GM23248 (cell line): ENCODE results near the gene CDC42EP3. TPM values are rescaled to one million over a fixed set of nuclear protein-coding genes. Genes with fewer than 3 reads are reported as not detected.

ENCODE experiments used
- DNase-seq: peaks from one replicate; pipeline ENCODE4 v3.0.0-alpha.2; 2015
- H2AFZ ChIP-seq: fragments of 200-600 bp; sonication (generic); 2 replicates; pipeline ENCODE4 v1.6.1; 2016; ENCODE audit warnings: antibody characterized with exemption
- H3F3A ChIP-seq: fragments of 200-600 bp; sonication (generic); 2 replicates; pipeline ENCODE4 v1.6.1; 2016; ENCODE audit warnings: mild to moderate bottlenecking, antibody characterized with exemption, mixed run types; ENCODE audit not compliant: insufficient read depth
- H3K27ac ChIP-seq: fragments of 200-600 bp; sonication (generic); 2 replicates; pipeline ENCODE4 v1.5.1; 2016; ENCODE audit warnings: mild to moderate bottlenecking
- H3K27me3 ChIP-seq: fragments of 200-600 bp; sonication (generic); replicated peaks from 2 replicates; pipeline ENCODE4 v1.6.1; 2016; ENCODE audit warnings: mild to moderate bottlenecking; ENCODE audit not compliant: insufficient read depth
- H3K36me3 ChIP-seq: fragments of 200-600 bp; sonication (generic); 2 replicates; pipeline ENCODE4 v1.6.1; 2016; ENCODE audit warnings: low read depth, mild to moderate bottlenecking
- H3K4me1 ChIP-seq: fragments of 200-600 bp; sonication (generic); 2 replicates; pipeline ENCODE4 v1.6.1; 2016; ENCODE audit warnings: mild to moderate bottlenecking; ENCODE audit not compliant: insufficient read depth
- H3K4me2 ChIP-seq: fragments of 200-600 bp; sonication (generic); one replicate; pipeline ENCODE4 v1.6.1; 2016; ENCODE audit warnings: mild to moderate bottlenecking; ENCODE audit not compliant: unreplicated experiment
- H3K4me3 ChIP-seq: fragments of 200-600 bp; sonication (generic); 2 replicates; pipeline ENCODE4 v1.5.1; 2016; ENCODE audit warnings: mild to moderate bottlenecking
- H3K79me2 ChIP-seq: fragments of 200-600 bp; sonication (generic); 2 replicates; pipeline ENCODE4 v1.6.1; 2016; ENCODE audit warnings: mild to moderate bottlenecking; ENCODE audit not compliant: insufficient read depth
- H3K9ac ChIP-seq: fragments of 200-600 bp; sonication (generic); 2 replicates; pipeline ENCODE4 v1.6.1; 2016; ENCODE audit warnings: mild to moderate bottlenecking
- H3K9me2 ChIP-seq: fragments of 200-600 bp; sonication (generic); 2 replicates; pipeline ENCODE4 v1.6.1; 2016; ENCODE audit warnings: mixed run types, mild to moderate bottlenecking, moderate library complexity; ENCODE audit not compliant: insufficient read depth
- H3K9me3 ChIP-seq: fragments of 200-600 bp; sonication (generic); one replicate; pipeline ENCODE4 v1.6.1; 2017; ENCODE audit warnings: low read depth
- H4K20me1 ChIP-seq: fragments of 200-600 bp; sonication (generic); 2 replicates; pipeline ENCODE4 v1.6.0; 2016; ENCODE audit not compliant: insufficient read depth
- EZH2 ChIP-seq: fragments of 200-600 bp; sonication (generic); IDR thresholded peaks from 2 replicates; pipeline ENCODE4 v1.6.1; 2018; ENCODE audit warnings: antibody characterized with exemption, mild to moderate bottlenecking; ENCODE audit not compliant: insufficient read depth, poor library complexity, severe bottlenecking
- EZH2phosphoT487 ChIP-seq: fragments of 200-600 bp; sonication (generic); IDR thresholded peaks from 2 replicates; pipeline ENCODE4 v1.6.1; 2018; ENCODE audit warnings: antibody characterized with exemption, moderate library complexity, mild to moderate bottlenecking, low read depth; ENCODE audit not compliant: insufficient read depth
- whole genome bisulfite sequencing, 2 experiments: methylation state at CpG; one replicate each; pipeline ENCODE4 v1.1.6; 2015 to 2017; ENCODE audit warnings: low lambda C conversion rate in 2 of 2, low coverage in 1 of 2; ENCODE audit errors: missing lambda C conversion rate in 2 of 2; 5-methylcytosine and 5-hydroxymethylcytosine counted together
- in situ Hi-C: fragments of 300-500 bp; cut with MboI; formaldehyde crosslinking; loops from 2 replicates; pipeline ENCODE4 v1.15.0; 2020
- polyA plus RNA-seq: library from polyadenylated mRNA; unstranded; fragments of >200 nt; fragmentation: Nextera tagmentation; extraction: Ambion mirVana; gene quantifications from 2 replicates; pipeline ENCODE4 v1.2.1, GENCODE V29; 2016
- total RNA-seq: library from RNA; depleted of rRNA; stranded (reverse); fragments of >200 nt; shearing (Covaris generic); gene quantifications from 2 replicates; pipeline ENCODE4 v1.2.3, GENCODE V29; 2014

The CDC42EP3 gene
- total and polyA plus RNA-seq, 2 experiments from 2014 or later: 166 to 295 TPM

- H3K4me1 ChIP-seq: peaks cover 93% of the 10 kb centered on the region
- H3K4me2 ChIP-seq: peak overlapping the region; percentile 31
- no peaks in the 10 kb centered on the region for H3K27me3 ChIP-seq
- H3K9me2 ChIP-seq: no peaks in the 10 kb centered on the region
- H3F3A ChIP-seq: peaks cover 91% of the 10 kb centered on the region
- TF ChIP-seq EZH2 (no peak), EZH2phosphoT487 (no peak)
- H2AFZ ChIP-seq: no peak overlapping the region
- H3K4me3 ChIP-seq: no peak overlapping the region
- no peaks in the 10 kb centered on the region for H3K9me3 ChIP-seq
- H3K9ac ChIP-seq: no peak overlapping the region
- peaks cover 100% of the 10 kb centered on the region for H3K79me2 ChIP-seq
- WGBS, 2 experiments: 83 to 87% methylated on average over 2 of the region's 2 CpGs
- H3K36me3 ChIP-seq: peaks cover 67% of the 10 kb centered on the region
- H4K20me1 ChIP-seq: no peaks in the 10 kb centered on the region
- H3K27ac ChIP-seq: peak overlapping the region; percentile 47
- DNase-seq: no peak
- in situ Hi-C loops: loop anchor here (10.0 kb wide), 1 partner anchor 233 kb away; no protein-coding TSS in a partner anchor
Observed at GRCh38 chr2:37647971-37648330, 23.5 kb downstream of the CDC42EP3 start.

GRCh38 chr2:37645836-37646235 lies 25.6 kb downstream of the CDC42EP3 start:
- H3K9me3 ChIP-seq: no peaks in the 10 kb centered on the region
- no peaks in the 10 kb centered on the region for H4K20me1 ChIP-seq
- TF ChIP-seq EZH2phosphoT487 (no peak), EZH2 (no peak)
- DNase-seq: no peak
- H3K79me2 ChIP-seq: peaks cover 88% of the 10 kb centered on the region
- H3K4me2 ChIP-seq: no peak overlapping the region
- no peak overlapping the region for H2AFZ ChIP-seq
- peaks cover 94% of the 10 kb centered on the region for H3F3A ChIP-seq
- 98 to 99% methylated on average over 9 of the region's 9 CpGs for WGBS, 2 experiments
- H3K36me3 ChIP-seq: peaks cover 67% of the 10 kb centered on the region
- no peak overlapping the region for H3K9ac ChIP-seq
- peak overlapping the region; percentile 43 for H3K27ac ChIP-seq
- no peaks in the 10 kb centered on the region for H3K9me2 ChIP-seq
- H3K4me3 ChIP-seq: no peak overlapping the region
- no peaks in the 10 kb centered on the region for H3K27me3 ChIP-seq
- in situ Hi-C loops: loop anchor here (10.0 kb wide), 1 partner anchor 231 kb away; no protein-coding TSS in a partner anchor
- H3K4me1 ChIP-seq: peaks cover 97% of the 10 kb centered on the region

GRCh38 chr2:37645362-37645761 lies 26.1 kb downstream of the CDC42EP3 start:
- no peaks in the 10 kb centered on the region for H3K27me3 ChIP-seq
- peak overlapping the region; percentile 43 for H3K27ac ChIP-seq
- no peak overlapping the region for H2AFZ ChIP-seq
- WGBS, 2 experiments: 53 to 54% methylated on average over 6 of the region's 6 CpGs
- DNase-seq: peak; percentile 80
- TF ChIP-seq EZH2phosphoT487: no peak
- TF ChIP-seq EZH2: no peak
- no peaks in the 10 kb centered on the region for H3K9me3 ChIP-seq
- H3K9ac ChIP-seq: no peak overlapping the region
- in situ Hi-C loops: loop anchor here (10.0 kb wide), 1 partner anchor 231 kb away; no protein-coding TSS in a partner anchor
- peaks cover 95% of the 10 kb centered on the region for H3K4me1 ChIP-seq
- H3K4me3 ChIP-seq: no peak overlapping the region
- H3K4me2 ChIP-seq: peak overlapping the region; percentile 10
- no peaks in the 10 kb centered on the region for H4K20me1 ChIP-seq
- H3F3A ChIP-seq: peaks cover 94% of the 10 kb centered on the region
- peaks cover 71% of the 10 kb centered on the region for H3K36me3 ChIP-seq
- peaks cover 84% of the 10 kb centered on the region for H3K79me2 ChIP-seq
- H3K9me2 ChIP-seq: no peaks in the 10 kb centered on the region

- TF ChIP-seq EZH2phosphoT487 (no peak), EZH2 (no peak)
- in situ Hi-C loops: loop anchor here (10.0 kb wide), 1 partner anchor 229 kb away; no protein-coding TSS in a partner anchor
- WGBS, 2 experiments: 94 to 95% methylated on average over 5 of the region's 5 CpGs
- Histone ChIP-seq H3F3A (peaks cover 96% of the 10 kb centered on the region), H3K9ac (no peak overlapping the region), H3K27ac (peak overlapping the region; percentile 43; the same call in 1 of the 2 replicates), H3K4me3 (no peak overlapping the region), H3K27me3 (no peaks in the 10 kb centered on the region), H3K9me3 (no peaks in the 10 kb centered on the region), H3K79me2 (peaks cover 72% of the 10 kb centered on the region), H2AFZ (no peak overlapping the region), H3K4me2 (no peak overlapping the region), H4K20me1 (no peaks in the 10 kb centered on the region), H3K36me3 (peaks cover 77% of the 10 kb centered on the region), H3K9me2 (no peaks in the 10 kb centered on the region), H3K4me1 (peaks cover 97% of the 10 kb centered on the region)
- no peak for DNase-seq
Observed at GRCh38 chr2:37644191-37644590, 27.3 kb downstream of the CDC42EP3 start.

- TF ChIP-seq EZH2phosphoT487 (no peak), EZH2 (no peak)
- H3K9me3 ChIP-seq: no peaks in the 10 kb centered on the region
- WGBS, 2 experiments: 94 to 98% methylated on average over 5 of the region's 5 CpGs
- H3K4me2 ChIP-seq: peak overlapping the region; percentile 10
- H3K9ac ChIP-seq: no peak overlapping the region
- H3K4me1 ChIP-seq: peaks cover 98% of the 10 kb centered on the region
- H2AFZ ChIP-seq: no peak overlapping the region
- H3K27me3 ChIP-seq: no peaks in the 10 kb centered on the region
- no peaks in the 10 kb centered on the region for H3K9me2 ChIP-seq
- peaks cover 100% of the 10 kb centered on the region for H3F3A ChIP-seq
- no peak overlapping the region for H3K4me3 ChIP-seq
- H3K27ac ChIP-seq: no peak overlapping the region
- in situ Hi-C loops: loop anchor here (10.0 kb wide), 1 partner anchor 229 kb away; no protein-coding TSS in a partner anchor
- peaks cover 67% of the 10 kb centered on the region for H3K79me2 ChIP-seq
- H4K20me1 ChIP-seq: no peaks in the 10 kb centered on the region
- no peak for DNase-seq
- peaks cover 77% of the 10 kb centered on the region for H3K36me3 ChIP-seq
Observed at GRCh38 chr2:37643730-37644078, 27.7 kb downstream of the CDC42EP3 start.
